LNCaP clone FGC (cell line): Measurements from ENCODE around the gene HECTD1.

Source experiments
- DNase-seq: peaks from one replicate; pipeline ENCODE4 v3.0.0-alpha.2; 2011; ENCODE audit warnings: low read depth
- H3K4me3 ChIP-seq: 2 replicates; pipeline ENCODE4 v1.5.1; 2011; ENCODE audit warnings: mild to moderate bottlenecking, low read depth, low read length, control low read depth
- CTCF ChIP-seq: IDR thresholded peaks from 2 replicates; pipeline ENCODE4 v1.5.1; 2012; ENCODE audit warnings: mild to moderate bottlenecking; ENCODE audit not compliant: control insufficient read depth, insufficient read depth; ENCODE audit errors: extremely low read depth

HECTD1 gene

GRCh38 chr14:31223331-31223730 lies 15.7 kb upstream of the HECTD1 start:
- TF ChIP-seq CTCF = no peak
- DNase-seq = no peak
- H3K4me3 ChIP-seq = no peak overlapping the region

GRCh38 chr14:31222834-31223233 lies 15.2 kb upstream of the HECTD1 start:
- DNase-seq = no peak
- no peak for TF ChIP-seq CTCF
- H3K4me3 ChIP-seq = no peak overlapping the region

- TF ChIP-seq CTCF = no peak
- no peak for DNase-seq
- no peak overlapping the region for H3K4me3 ChIP-seq
Measured at GRCh38 chr14:31221266-31221665, 13.7 kb upstream of the HECTD1 start.

GRCh38 chr14:31219169-31219568 lies 11.6 kb upstream of the HECTD1 start:
- no peak for DNase-seq
- no peak overlapping the region for H3K4me3 ChIP-seq
- no peak for TF ChIP-seq CTCF

GRCh38 chr14:31216359-31216758 lies 8.8 kb upstream of the HECTD1 start:
- no peak overlapping the region for H3K4me3 ChIP-seq
- no peak for TF ChIP-seq CTCF
- no peak for DNase-seq

- no peak for TF ChIP-seq CTCF
- DNase-seq = no peak
- H3K4me3 ChIP-seq = no peak overlapping the region
Measured at GRCh38 chr14:31212893-31213292, 5.3 kb upstream of the HECTD1 start.

- TF ChIP-seq CTCF = no peak
- H3K4me3 ChIP-seq = no peak overlapping the region
- DNase-seq = no peak
Measured at GRCh38 chr14:31209605-31210004, 2.0 kb upstream of the HECTD1 start.
